ENCODE results near the gene IL17F.
"Not testable (repeated sequence)": the region's sequence is repeated elsewhere in the genome, so short reads cannot be mapped to it uniquely, and the experiment has no call there.

IL17F gene

DNA sequence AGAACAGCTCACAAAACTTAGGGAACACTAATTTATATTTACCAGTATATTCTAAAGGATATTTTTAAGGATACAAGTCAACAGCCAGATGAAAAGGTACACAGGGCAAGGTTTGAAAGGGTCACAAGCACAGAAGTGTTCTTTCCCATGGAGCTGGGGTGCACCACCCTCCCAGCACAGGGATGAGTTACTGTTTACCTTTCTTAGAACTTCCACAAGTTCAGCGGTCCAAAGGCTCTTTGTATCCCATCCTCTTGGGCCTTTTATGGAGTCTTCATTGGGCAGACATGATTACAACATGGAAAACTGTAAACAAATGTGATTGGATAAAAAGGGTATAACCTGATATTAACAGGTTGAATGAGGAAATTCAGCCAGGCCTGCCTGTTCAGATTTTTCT, 1.1 kb upstream of the IL17F start:
- DNase-seq (ENCODE audit: low read depth) = no peak

- no peak for DNase-seq (ENCODE audit: low read depth)
Observed at GRCh38 chr6:52243282-52243893, 912 bp downstream of the IL17F start.

DNA sequence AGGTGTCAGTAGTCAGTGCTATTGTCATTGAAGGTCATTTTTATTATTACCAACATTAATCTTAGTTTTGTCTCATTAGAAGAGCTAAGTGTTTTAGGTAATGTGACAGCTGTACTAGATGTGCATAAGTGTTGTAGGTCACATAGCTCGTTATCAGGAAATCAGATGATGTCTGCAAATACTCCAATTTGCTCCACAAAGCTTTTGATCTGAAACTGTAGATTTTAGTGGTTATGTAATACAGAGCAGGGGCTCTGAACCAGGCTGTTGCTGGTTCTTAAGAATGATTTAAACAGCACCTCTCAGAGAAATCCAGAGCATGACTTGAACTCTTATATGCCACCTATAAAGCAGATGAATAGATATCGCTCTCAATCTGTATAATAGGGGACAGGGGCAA, 2.5 kb downstream of the IL17F start:
- no peak for DNase-seq (ENCODE audit: low read depth)

- DNase-seq (ENCODE audit: low read depth) = peak; percentile 66
Observed at GRCh38 chr6:52233975-52234823, 10.1 kb downstream of the IL17F start.

- DNase-seq (ENCODE audit: low read depth) = no peak
Observed at GRCh38 chr6:52233005-52233404, 11.3 kb downstream of the IL17F start.

DNA sequence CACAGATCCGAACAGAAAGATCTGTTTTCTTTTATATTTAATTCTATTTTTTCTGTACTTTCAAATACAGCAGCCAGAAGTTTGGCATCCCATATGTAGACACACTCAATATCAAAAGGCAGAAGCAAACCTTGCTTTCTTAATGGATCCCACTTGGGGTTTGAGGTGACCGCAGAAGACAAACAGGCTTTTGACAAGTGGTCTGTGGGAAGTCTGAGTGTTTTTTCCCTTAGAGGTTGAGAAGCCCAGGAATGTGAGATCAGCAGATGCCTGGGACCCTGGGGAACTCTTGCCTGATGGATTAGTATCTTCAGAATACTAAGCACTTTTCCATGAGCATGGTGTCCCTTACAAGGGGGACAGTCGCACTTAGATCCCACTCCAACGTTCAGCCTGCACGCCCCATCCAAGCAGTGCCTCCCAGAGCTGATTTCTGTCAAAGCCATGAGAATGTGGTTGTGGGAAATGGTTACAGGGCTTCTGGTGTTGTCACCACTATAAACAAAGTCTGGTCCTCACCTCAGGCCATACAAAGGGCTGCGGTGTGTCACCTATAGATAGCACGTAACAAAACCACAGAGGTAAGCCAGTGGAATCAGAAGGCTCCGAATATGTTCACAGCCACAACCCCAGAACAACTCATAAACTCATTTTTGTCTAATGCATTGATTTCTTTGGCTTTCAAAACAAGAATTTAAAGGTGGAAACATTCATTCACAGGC, 12.7 kb downstream of the IL17F start:
- no peak for DNase-seq (ENCODE audit: low read depth)

- no peak for DNase-seq (ENCODE audit: low read depth)
Observed at GRCh38 chr6:52230685-52231084, 13.6 kb downstream of the IL17F start.

GRCh38 chr6:52227495-52227894, 16.8 kb downstream of the IL17F start:
- no peak for DNase-seq (ENCODE audit: low read depth)

DNA sequence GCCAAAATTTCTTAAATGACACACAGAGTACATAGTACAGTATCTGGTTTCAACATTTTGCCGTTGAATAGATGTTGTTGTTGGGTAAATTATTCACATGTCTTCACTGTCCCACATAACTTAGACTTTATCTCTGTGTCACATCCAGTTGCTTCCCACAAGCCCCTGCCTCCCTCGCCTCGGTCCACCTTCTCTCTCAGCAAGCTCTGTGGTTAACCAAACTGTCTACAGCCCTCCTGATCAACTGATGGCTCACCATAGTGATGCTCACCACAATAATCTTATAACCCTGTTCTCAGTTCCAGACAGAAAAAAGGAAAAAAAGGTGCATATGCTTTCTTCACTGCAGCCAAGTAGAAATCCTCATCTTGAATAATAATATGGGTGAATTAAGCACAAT, 23.0 kb downstream of the IL17F start:
- DNase-seq (ENCODE audit: low read depth) = no peak

DNA sequence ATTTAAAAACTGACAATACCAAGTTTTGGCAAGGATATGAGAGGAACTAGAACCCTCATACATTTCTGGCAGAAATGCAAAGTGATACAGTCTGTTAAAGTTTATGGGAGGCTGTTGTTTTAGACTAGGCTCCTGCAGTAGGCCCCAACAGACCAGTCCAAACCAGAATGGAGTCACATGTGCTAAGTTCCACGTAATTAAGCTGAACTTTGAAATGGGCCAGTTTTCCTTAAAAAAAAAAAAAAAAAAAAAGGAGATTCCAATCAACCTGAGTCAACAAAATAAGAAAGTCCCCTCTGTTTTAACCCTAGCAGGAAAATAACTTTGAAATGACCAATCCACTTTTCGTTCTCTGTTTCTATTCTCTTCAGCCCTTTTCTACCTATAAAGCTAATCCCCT, 26.5 kb downstream of the IL17F start:
- no peak for DNase-seq (ENCODE audit: low read depth)

DNA sequence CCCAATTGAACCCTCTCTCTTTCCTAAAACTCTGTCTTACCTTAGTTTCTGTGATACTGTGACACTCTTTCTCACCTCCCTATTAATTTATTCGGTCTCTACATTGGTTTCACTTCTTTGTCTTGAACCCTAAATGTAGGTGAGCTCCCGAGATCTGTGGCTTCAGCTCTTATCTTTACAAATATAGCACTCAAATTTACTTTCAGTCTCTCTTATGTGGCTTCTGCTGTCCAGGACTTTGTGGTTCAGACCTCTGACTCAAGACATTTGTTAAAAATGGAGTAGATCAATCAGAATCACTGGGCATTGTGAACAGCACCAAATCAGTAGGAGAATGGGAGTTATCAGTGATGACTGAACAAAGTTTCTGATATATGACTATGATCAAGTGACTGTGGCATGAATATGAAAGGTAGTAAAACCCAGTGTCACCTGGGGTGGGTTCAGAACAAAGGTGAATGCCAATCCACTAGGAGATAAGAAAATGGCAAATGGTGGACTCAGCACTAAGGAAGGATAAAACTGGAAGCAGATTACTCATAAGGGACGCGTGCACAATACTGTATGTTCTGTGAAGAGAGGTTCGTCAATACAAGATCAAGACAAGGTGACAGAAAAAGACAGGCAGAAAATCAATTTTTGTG, 27.2 kb downstream of the IL17F start:
- DNase-seq (ENCODE audit: low read depth) = no peak

DNA sequence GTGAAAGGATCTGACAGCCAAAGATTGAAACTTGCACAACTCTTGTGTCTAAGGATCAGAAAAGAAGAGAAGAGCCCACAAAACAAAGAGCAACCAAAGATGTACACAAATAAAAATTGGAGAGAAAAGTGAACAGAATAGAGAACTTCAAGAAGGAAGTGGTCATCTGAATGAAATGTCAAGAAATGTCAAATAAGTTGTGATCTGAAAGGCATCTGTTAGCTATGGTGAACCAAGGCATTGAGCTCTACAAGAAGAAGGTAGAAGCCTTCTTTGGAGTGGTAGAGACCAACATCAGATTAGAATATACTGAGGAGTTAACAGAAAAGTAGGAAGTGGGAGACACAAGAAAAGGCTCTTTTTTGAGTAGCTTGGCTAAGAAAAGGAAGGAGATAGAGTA, 28.5 kb downstream of the IL17F start:
- DNase-seq (ENCODE audit: low read depth) = no peak

DNA sequence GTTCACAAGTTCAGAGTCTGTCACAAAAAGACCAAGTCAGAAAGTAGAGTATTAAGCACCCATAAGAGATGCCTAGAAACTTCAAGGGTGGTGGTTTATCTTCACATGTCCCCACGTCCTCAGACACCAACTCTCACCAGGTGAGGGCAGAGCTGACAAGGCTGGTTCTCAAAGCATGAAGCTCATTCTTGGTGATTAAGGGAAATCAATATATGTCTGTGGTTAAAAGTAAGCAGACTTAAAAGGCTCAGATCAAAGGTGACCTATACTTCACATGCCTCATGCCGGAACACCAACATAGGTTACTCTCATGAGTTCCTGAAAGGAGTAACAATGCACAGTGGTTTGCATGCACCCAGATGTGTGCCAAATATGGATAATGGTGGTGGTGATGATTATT, 31.2 kb downstream of the IL17F start:
- no peak for DNase-seq (ENCODE audit: low read depth)

DNA sequence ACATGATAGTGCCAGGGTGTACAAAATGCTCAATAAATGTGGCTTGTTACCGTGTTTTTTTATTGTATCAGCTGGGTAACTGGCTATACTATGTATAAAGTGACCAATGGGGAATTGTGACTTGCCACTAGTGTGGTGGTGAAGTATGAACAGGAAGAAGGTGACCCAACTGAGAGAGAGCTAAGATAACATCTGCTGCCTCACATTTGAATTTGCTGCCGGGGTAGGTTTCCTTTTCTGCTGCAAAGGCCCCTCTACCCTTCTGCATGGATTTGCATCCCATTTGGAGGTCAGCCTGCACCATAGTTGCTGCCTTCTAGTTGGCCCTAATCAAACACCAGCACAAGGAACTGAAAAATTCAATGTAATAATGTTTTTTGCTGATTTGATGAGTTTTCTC, 34.1 kb downstream of the IL17F start:
- no peak for DNase-seq (ENCODE audit: low read depth)

- no peak for DNase-seq (ENCODE audit: low read depth)
Observed at GRCh38 chr6:52209770-52210169, 34.5 kb downstream of the IL17F start.

- no peak for DNase-seq (ENCODE audit: low read depth)
Observed at GRCh38 chr6:52208612-52209011, 35.7 kb downstream of the IL17F start.

- DNase-seq (ENCODE audit: low read depth) = no peak
Observed at GRCh38 chr6:52207066-52207465, 37.2 kb downstream of the IL17F start.

GRCh38 chr6:52201493-52201892, 42.8 kb downstream of the IL17F start:
- DNase-seq (ENCODE audit: low read depth) = no peak

DNA sequence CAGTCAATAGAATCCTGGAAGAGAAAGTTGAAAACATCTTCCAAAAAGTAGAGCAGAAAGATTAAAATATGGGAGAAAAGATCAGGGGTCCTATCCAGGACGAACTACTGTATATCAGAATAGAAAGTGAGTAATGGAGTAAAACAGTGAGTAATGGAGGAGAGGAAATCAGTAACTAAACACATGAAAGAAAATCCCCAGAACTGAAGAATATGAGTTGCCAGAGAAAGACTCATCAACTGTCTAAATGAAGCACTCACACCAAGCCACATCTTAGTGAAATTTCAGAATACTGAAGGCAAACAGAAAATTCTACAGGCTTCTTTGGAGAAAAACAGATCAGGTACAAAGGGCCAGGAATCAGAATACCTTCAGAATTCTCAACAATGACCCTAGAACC, 43.3 kb downstream of the IL17F start:
- no peak for DNase-seq (ENCODE audit: low read depth)

GRCh38 chr6:52200088-52200487, 44.2 kb downstream of the IL17F start:
- DNase-seq (ENCODE audit: low read depth) = not testable (repeated sequence)

GRCh38 chr6:52195886-52196285, 48.4 kb downstream of the IL17F start:
- DNase-seq (ENCODE audit: low read depth) = no peak

GRCh38 chr6:52191824-52192223, 52.5 kb downstream of the IL17F start:
- no peak for DNase-seq (ENCODE audit: low read depth)

- DNase-seq (ENCODE audit: low read depth) = no peak
Observed at GRCh38 chr6:52190409-52190808, 53.9 kb downstream of the IL17F start.
